PC-3 (cell line): ENCODE measurements around the gene IPO9. TPM values are rescaled to one million over a fixed set of nuclear protein-coding genes. Genes with fewer than 3 reads are reported as not detected.
"Not testable (repeated sequence)": the region's sequence is repeated elsewhere in the genome, so short reads cannot be mapped to it uniquely, and the experiment has no call there.

Experiments used
- ATAC-seq: fragments of 200-7000 bp; cut with Tn5 transposase; 2 replicates; pipeline ENCODE4 v1.9.1; 2020; ENCODE audit warnings: mild to moderate bottlenecking, moderate library complexity
- BruUV-seq: library from RNA; stranded (reverse); fragments of 400-500 nt; replicated peaks from 2 replicates; lab custom pipeline; 2021; lab: Mats Ljungman, UMichigan
- CTCF ChIA-PET: fragments of 300-600 bp; sonication (Branson Sonifier 250); formaldehyde crosslinking; loops from one replicate; lab custom pipeline; 2022; ENCODE audit warnings: antibody characterized with exemption; lab: Charles Lee
- POLR2A ChIA-PET: fragments of 300-600 bp; sonication (Branson Sonifier 250); formaldehyde crosslinking; loops from one replicate; lab custom pipeline; 2022; ENCODE audit warnings: antibody characterized with exemption; ENCODE audit not compliant: unreplicated experiment; lab: Charles Lee
- DNase-seq: peaks from one replicate; pipeline ENCODE4 v3.0.0-alpha.2; 2015
- H2AFZ ChIP-seq: fragments of 300-600 bp; sonication (generic); 2 replicates; pipeline ENCODE4 v1.6.0; 2016; ENCODE audit warnings: antibody characterized with exemption, low read length
- H3F3A ChIP-seq: fragments of 300-600 bp; sonication (generic); one replicate; pipeline ENCODE4 v1.6.0; 2017; ENCODE audit warnings: antibody characterized with exemption, low read length, control low read depth, mild to moderate bottlenecking; ENCODE audit not compliant: unreplicated experiment
- H3K27ac ChIP-seq: fragments of 300-600 bp; sonication (generic); 2 replicates; pipeline ENCODE4 v1.5.1; 2016; ENCODE audit warnings: mild to moderate bottlenecking, low read length
- H3K27me3 ChIP-seq: fragments of 300-600 bp; sonication (generic); 2 replicates; pipeline ENCODE4 v1.6.1; 2016; ENCODE audit warnings: low read length, mixed read lengths
- H3K36me3 ChIP-seq: fragments of 300-600 bp; sonication (generic); 2 replicates; pipeline ENCODE4 v1.6.1; 2016; ENCODE audit warnings: low read depth, mixed run types, low read length, mixed read lengths
- H3K4me1 ChIP-seq: fragments of 300-600 bp; sonication (generic); 2 replicates; pipeline ENCODE4 v1.5.1; 2016; ENCODE audit warnings: low read length; ENCODE audit not compliant: insufficient read depth
- H3K4me2 ChIP-seq: fragments of 300-600 bp; sonication (generic); 2 replicates; pipeline ENCODE4 v1.6.0; 2016; ENCODE audit warnings: low read length
- H3K4me3 ChIP-seq: fragments of 300-600 bp; sonication (generic); 2 replicates; pipeline ENCODE4 v1.5.1; 2016; ENCODE audit warnings: mild to moderate bottlenecking, low read length, mixed read lengths
- H3K79me2 ChIP-seq: fragments of 300-600 bp; sonication (generic); 2 replicates; pipeline ENCODE4 v1.6.1; 2017; ENCODE audit warnings: low read length, mixed read lengths
- H3K9ac ChIP-seq: fragments of 300-600 bp; sonication (generic); 2 replicates; pipeline ENCODE4 v1.6.0; 2016; ENCODE audit warnings: mild to moderate bottlenecking, low read length
- H3K9me2 ChIP-seq: fragments of 300-600 bp; sonication (generic); replicated peaks from 2 replicates; pipeline ENCODE4 v1.6.1; 2016; ENCODE audit warnings: mixed run types, low read length, mixed read lengths
- H3K9me3 ChIP-seq: fragments of 300-600 bp; sonication (generic); 2 replicates; pipeline ENCODE4 v1.6.1; 2016; ENCODE audit warnings: low read length, mixed read lengths
- H4K20me1 ChIP-seq: fragments of 300-600 bp; sonication (generic); 2 replicates; pipeline ENCODE4 v1.6.1; 2016; ENCODE audit warnings: low read length, mixed read lengths
- EZH2 ChIP-seq: fragments of 300-600 bp; sonication (generic); IDR thresholded peaks from one replicate; pipeline ENCODE4 v1.6.1; 2017; ENCODE audit warnings: antibody characterized with exemption, mild to moderate bottlenecking, low read length; ENCODE audit not compliant: unreplicated experiment
- EZH2phosphoT487 ChIP-seq: fragments of 300-600 bp; sonication (generic); IDR thresholded peaks from 2 replicates; pipeline ENCODE4 v1.6.1; 2018; ENCODE audit warnings: mild to moderate bottlenecking, antibody characterized with exemption, low read length, borderline replicate concordance
- intact Hi-C: fragments of 100-400 bp; cut with micrococcal nuclease; formaldehyde crosslinking; loops from 2 replicates; pipeline ENCODE4 v1.9.0; 2023
- total RNA-seq: library from RNA; depleted of rRNA; stranded (reverse); fragments of >200 nt; gene quantifications from 2 replicates; pipeline ENCODE4 v1.2.3, GENCODE V29; 2014
- TF ChIP-seq, protein P1 (sequence below): fragments of 300-600 bp; sonication (generic); conservative IDR thresholded peaks from 2 replicates; pipeline ENCODE4 v1.5.1; 2017; ENCODE audit warnings: antibody characterized with exemption, low read depth, mild to moderate bottlenecking, low read length

The IPO9 gene
- total RNA-seq, 1 experiment from 2014 or later: 21.6 TPM

DNA sequence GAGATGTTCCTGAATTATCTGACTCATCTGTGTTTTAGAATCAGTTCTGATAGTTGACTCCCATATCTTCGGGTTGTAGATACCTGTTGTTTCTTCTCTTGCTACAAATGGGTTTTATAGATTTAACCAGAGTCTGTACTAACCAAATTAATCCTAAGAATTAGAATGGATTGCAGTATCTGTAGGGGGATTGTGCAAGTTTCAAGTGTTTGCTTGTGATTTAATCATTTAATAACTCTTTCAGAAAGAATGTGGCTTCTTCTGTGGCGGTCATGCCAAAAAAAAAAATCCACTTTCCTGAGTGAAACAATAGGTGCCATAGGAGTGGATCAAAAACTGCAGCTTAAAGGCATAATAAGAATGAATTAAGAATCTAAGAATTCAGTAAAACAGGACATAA, 9.4 kb downstream of the IPO9 start:
- H3K4me3 ChIP-seq: no peak overlapping the region
- H3K9me3 ChIP-seq: no peaks in the 10 kb centered on the region
- H3K9me2 ChIP-seq: no peaks in the 10 kb centered on the region
- no peak overlapping the region for H3K4me2 ChIP-seq
- POLR2A ChIA-PET: no interaction called here
- H2AFZ ChIP-seq: no peak overlapping the region
- H3K36me3 ChIP-seq: no peaks in the 10 kb centered on the region; the same call in 1 of the 2 replicates
- H3K9ac ChIP-seq: no peak overlapping the region
- peaks cover 11% of the 10 kb centered on the region; the same call in 1 of the 2 replicates for H4K20me1 ChIP-seq
- ATAC-seq (no peak), DNase-seq (no peak)
- no peaks in the 10 kb centered on the region for H3F3A ChIP-seq
- no peaks in the 10 kb centered on the region for H3K27me3 ChIP-seq
- no peaks in the 10 kb centered on the region for H3K4me1 ChIP-seq
- no peak for TF ChIP-seq EZH2
- TF ChIP-seq, protein P1, sequence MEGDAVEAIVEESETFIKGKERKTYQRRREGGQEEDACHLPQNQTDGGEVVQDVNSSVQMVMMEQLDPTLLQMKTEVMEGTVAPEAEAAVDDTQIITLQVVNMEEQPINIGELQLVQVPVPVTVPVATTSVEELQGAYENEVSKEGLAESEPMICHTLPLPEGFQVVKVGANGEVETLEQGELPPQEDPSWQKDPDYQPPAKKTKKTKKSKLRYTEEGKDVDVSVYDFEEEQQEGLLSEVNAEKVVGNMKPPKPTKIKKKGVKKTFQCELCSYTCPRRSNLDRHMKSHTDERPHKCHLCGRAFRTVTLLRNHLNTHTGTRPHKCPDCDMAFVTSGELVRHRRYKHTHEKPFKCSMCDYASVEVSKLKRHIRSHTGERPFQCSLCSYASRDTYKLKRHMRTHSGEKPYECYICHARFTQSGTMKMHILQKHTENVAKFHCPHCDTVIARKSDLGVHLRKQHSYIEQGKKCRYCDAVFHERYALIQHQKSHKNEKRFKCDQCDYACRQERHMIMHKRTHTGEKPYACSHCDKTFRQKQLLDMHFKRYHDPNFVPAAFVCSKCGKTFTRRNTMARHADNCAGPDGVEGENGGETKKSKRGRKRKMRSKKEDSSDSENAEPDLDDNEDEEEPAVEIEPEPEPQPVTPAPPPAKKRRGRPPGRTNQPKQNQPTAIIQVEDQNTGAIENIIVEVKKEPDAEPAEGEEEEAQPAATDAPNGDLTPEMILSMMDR: no peak
- TF ChIP-seq EZH2phosphoT487: no peak
- CTCF ChIA-PET: no interaction called here
- BruUV-seq: no TSS peak
- H3K27ac ChIP-seq: no peak overlapping the region
- peaks cover 99% of the 10 kb centered on the region for H3K79me2 ChIP-seq
- intact Hi-C loops: no loop called here

DNA sequence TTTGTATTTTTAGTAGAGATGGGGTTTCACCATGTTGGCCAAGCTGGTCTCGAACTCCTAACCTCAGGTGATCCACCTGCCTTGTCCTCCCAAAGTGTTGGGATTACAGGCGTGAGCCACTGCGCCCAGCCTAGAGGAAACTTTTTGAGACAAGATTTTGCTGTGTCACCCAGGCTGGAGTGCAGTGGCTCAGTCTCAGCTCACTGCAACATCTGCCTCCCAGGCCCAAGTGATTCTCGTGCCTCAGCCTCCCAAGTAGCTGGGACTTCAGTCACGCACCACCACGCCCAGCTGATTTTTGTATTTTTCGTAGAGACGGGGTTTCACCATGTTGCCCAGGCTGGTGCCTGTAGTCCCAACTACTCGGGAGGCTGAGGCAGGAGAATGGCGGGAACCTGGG, 10.1 kb downstream of the IPO9 start:
- H3K4me1 ChIP-seq, H3F3A ChIP-seq, ATAC-seq, H3K9ac ChIP-seq, BruUV-seq, H3K4me2 ChIP-seq, H3K4me3 ChIP-seq, H3K9me3 ChIP-seq, intact Hi-C loops, H4K20me1 ChIP-seq, H2AFZ ChIP-seq, DNase-seq, POLR2A ChIA-PET, H3K27ac ChIP-seq, H3K36me3 ChIP-seq, H3K9me2 ChIP-seq, H3K27me3 ChIP-seq, CTCF ChIA-PET: not testable (repeated sequence)
- H3K79me2 ChIP-seq: peaks cover 99% of the 10 kb centered on the region

DNA sequence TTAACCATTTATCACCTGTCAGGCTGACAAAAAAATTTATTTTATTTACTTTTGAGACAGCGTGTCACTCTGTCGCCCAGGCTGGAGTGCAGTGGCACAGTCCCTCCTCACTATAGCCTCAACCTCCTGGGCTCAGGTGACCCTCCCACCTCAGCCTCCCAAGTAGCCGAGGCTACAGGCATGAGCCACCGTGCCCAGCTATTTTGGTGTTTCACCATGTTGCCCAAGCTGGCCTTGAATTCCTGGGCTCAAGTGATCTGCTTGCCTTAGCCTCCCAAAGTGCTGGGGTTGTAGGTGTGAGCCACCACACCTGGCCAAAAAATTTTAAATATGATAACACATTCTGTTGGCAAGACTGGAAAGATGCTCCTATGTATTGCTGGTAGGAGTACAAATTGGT, 11.1 kb downstream of the IPO9 start:
- Histone ChIP-seq H3K27me3 (no peaks in the 10 kb centered on the region), H4K20me1 (0 out of 2 replicates have a peak, but pooled peaks cover 6% of the 10 kb centered on the region)

DNA sequence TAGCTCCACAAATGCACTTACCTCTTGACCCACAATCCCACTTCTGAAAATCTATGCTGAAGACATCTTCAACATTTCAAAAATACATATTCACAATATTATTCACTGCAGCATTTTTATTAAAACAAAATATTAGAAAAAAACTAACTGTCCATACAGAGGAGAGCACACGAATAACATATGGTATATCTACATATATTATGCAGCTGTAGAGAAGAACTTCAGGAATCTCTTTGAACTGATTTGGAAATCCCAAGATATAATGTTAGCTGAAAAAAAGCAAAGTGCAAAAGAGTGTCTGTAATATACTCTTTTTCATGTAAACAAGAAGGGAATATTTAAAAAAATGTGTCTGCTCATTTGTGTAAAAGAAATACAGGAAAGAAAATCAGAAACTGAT, 11.5 kb downstream of the IPO9 start:
- 0 out of 2 replicates have a peak, but pooled peaks cover 6% of the 10 kb centered on the region for H4K20me1 ChIP-seq
- no peaks in the 10 kb centered on the region for H3K9me2 ChIP-seq
- H3K4me2 ChIP-seq: no peak overlapping the region
- no peak overlapping the region for H2AFZ ChIP-seq
- peaks cover 98% of the 10 kb centered on the region for H3K79me2 ChIP-seq
- H3K9me3 ChIP-seq: no peaks in the 10 kb centered on the region
- intact Hi-C loops: no loop called here
- H3K4me1 ChIP-seq: no peaks in the 10 kb centered on the region
- BruUV-seq: no TSS peak
- ChIA-PET POLR2A (no interaction called here), CTCF (no interaction called here)
- no peaks in the 10 kb centered on the region; the same call in 1 of the 2 replicates for H3K36me3 ChIP-seq
- H3K9ac ChIP-seq: no peak overlapping the region
- no peaks in the 10 kb centered on the region for H3K27me3 ChIP-seq
- no peaks in the 10 kb centered on the region for H3F3A ChIP-seq
- DNase-seq (no peak), ATAC-seq (no peak)
- H3K27ac ChIP-seq: no peak overlapping the region
- H3K4me3 ChIP-seq: no peak overlapping the region
- TF ChIP-seq, protein P1: no peak
- TF ChIP-seq EZH2phosphoT487 (no peak), EZH2 (no peak)

More for the DNA sequence above, 11.1 kb downstream of the IPO9 start:
- ATAC-seq: no peak
- no peaks in the 10 kb centered on the region for H3K9me3 ChIP-seq
- no peak overlapping the region for H3K4me3 ChIP-seq
- POLR2A ChIA-PET: no interaction called here
- H3K9ac ChIP-seq: no peak overlapping the region
- intact Hi-C loops: no loop called here
- no peak for TF ChIP-seq EZH2
- no peak overlapping the region for H2AFZ ChIP-seq
- H3K4me2 ChIP-seq: no peak overlapping the region
- H3K36me3 ChIP-seq: no peaks in the 10 kb centered on the region; the same call in 1 of the 2 replicates
- peaks cover 98% of the 10 kb centered on the region for H3K79me2 ChIP-seq
- H3K27ac ChIP-seq: no peak overlapping the region
- H3K4me1 ChIP-seq: no peaks in the 10 kb centered on the region
- H3K9me2 ChIP-seq: no peaks in the 10 kb centered on the region
- CTCF ChIA-PET: no interaction called here
- BruUV-seq: no TSS peak
- no peaks in the 10 kb centered on the region for H3F3A ChIP-seq
- no peak for DNase-seq
